GM23338 (cell line): Measurements from ENCODE around the gene CCBE1. TPM values are rescaled to one million over a fixed set of nuclear protein-coding genes. Genes with fewer than 3 reads are reported as not detected.

Experiments used
- ATAC-seq: fragments of 200-7000 bp; cut with Tn5 transposase; 3 replicates; pipeline ENCODE4 v1.9.1; 2020
- DNase-seq: peaks from one replicate; pipeline ENCODE4 v3.0.0-alpha.2; 2015; ENCODE audit warnings: low spot score
- H2AFZ ChIP-seq: fragments of 200-600 bp; sonication (generic); 2 replicates; pipeline ENCODE4 v1.8.0; 2016; ENCODE audit warnings: antibody characterized with exemption, mild to moderate bottlenecking, moderate library complexity
- H3F3A ChIP-seq: fragments of 200-600 bp; sonication (generic); replicated peaks from 2 replicates; pipeline ENCODE4 v1.8.0; 2017; ENCODE audit warnings: antibody characterized with exemption, mixed run types, low read depth
- H3K27ac ChIP-seq: fragments of 200-600 bp; sonication (generic); 2 replicates; pipeline ENCODE4 v1.6.1; 2016; ENCODE audit warnings: low read depth
- H3K27me3 ChIP-seq: fragments of 200-600 bp; sonication (generic); 2 replicates; pipeline ENCODE4 v1.8.0; 2016; ENCODE audit warnings: mild to moderate bottlenecking, mixed run types, moderate library complexity; ENCODE audit not compliant: insufficient read depth
- H3K36me3 ChIP-seq: fragments of 200-600 bp; sonication (generic); 2 replicates; pipeline ENCODE4 v1.8.0; 2016; ENCODE audit warnings: mild to moderate bottlenecking; ENCODE audit not compliant: insufficient read depth
- H3K4me1 ChIP-seq: fragments of 200-600 bp; sonication (generic); 2 replicates; pipeline ENCODE4 v1.8.0; 2016; ENCODE audit warnings: mild to moderate bottlenecking, moderate library complexity; ENCODE audit not compliant: insufficient read depth
- H3K4me2 ChIP-seq: fragments of 200-600 bp; sonication (generic); 2 replicates; pipeline ENCODE4 v1.7.1; 2017; ENCODE audit warnings: mixed run types
- H3K4me3 ChIP-seq: fragments of 200-600 bp; sonication (generic); 2 replicates; pipeline ENCODE4 v1.6.1; 2016; ENCODE audit warnings: mixed run types
- H3K79me2 ChIP-seq: fragments of 200-600 bp; sonication (generic); replicated peaks from 2 replicates; pipeline ENCODE4 v1.8.0; 2017; ENCODE audit warnings: mild to moderate bottlenecking; ENCODE audit not compliant: insufficient read depth
- H3K9me2 ChIP-seq: fragments of 200-600 bp; sonication (generic); 2 replicates; pipeline ENCODE4 v1.8.0; 2017; ENCODE audit not compliant: insufficient read depth
- H4K20me1 ChIP-seq: fragments of 200-600 bp; sonication (generic); replicated peaks from 2 replicates; pipeline ENCODE4 v1.8.0; 2017; ENCODE audit warnings: mild to moderate bottlenecking; ENCODE audit not compliant: insufficient read depth
- H3K27ac Mint-ChIP-seq: 2 replicates; pipeline ENCODE4 v1.8.0; 2020; ENCODE audit warnings: inconsistent platforms, mild to moderate bottlenecking, moderate library complexity, mixed read lengths
- H3K27me3 Mint-ChIP-seq: 3 replicates; pipeline ENCODE4 v1.8.0; 2022; ENCODE audit warnings: low read depth, mild to moderate bottlenecking, moderate library complexity, mixed read lengths, inconsistent platforms; ENCODE audit not compliant: insufficient read depth, poor library complexity
- H3K36me3 Mint-ChIP-seq: 3 replicates; pipeline ENCODE4 v1.8.0; 2021; ENCODE audit warnings: low read depth, mild to moderate bottlenecking, inconsistent platforms, moderate library complexity, mixed read lengths
- H3K4me1 Mint-ChIP-seq: 3 replicates; pipeline ENCODE4 v1.8.0; 2020; ENCODE audit warnings: mild to moderate bottlenecking, inconsistent platforms, mixed read lengths
- H3K4me3 Mint-ChIP-seq: 3 replicates; pipeline ENCODE4 v1.8.0; 2021; ENCODE audit warnings: moderate library complexity, mild to moderate bottlenecking, inconsistent platforms, mixed read lengths
- H3K9me3 Mint-ChIP-seq: 3 replicates; pipeline ENCODE4 v1.8.0; 2020; ENCODE audit warnings: moderate library complexity, mild to moderate bottlenecking, inconsistent platforms, mixed read lengths
- CREB1 ChIP-seq: fragments of 250-450 bp; sonication (Bioruptor Pico); IDR thresholded peaks from 2 replicates; pipeline ENCODE4 v1.5.0; 2020; ENCODE audit warnings: low read depth, mild to moderate bottlenecking, moderate library complexity
- EZH2phosphoT487 ChIP-seq: fragments of 200-600 bp; sonication (generic); IDR thresholded peaks from one replicate; pipeline ENCODE4 v1.8.1; 2018; ENCODE audit warnings: antibody characterized with exemption; ENCODE audit not compliant: unreplicated experiment
- JUNB ChIP-seq: IDR thresholded peaks from one replicate; pipeline ENCODE4 v1.6.1; 2016; ENCODE audit warnings: antibody characterized with exemption; ENCODE audit not compliant: unreplicated experiment
- NANOG ChIP-seq: IDR thresholded peaks from 2 replicates; pipeline ENCODE4 v1.6.1; 2016; ENCODE audit warnings: antibody characterized with exemption, borderline replicate concordance
- POLR2AphosphoS5 ChIP-seq: IDR thresholded peaks from 2 replicates; pipeline ENCODE4 v1.6.1; 2016; ENCODE audit warnings: antibody characterized with exemption, low read depth
- REST ChIP-seq: IDR thresholded peaks from one replicate; pipeline ENCODE4 v1.6.1; 2018; ENCODE audit warnings: antibody characterized with exemption; ENCODE audit not compliant: unreplicated experiment
- ZNF462 ChIP-seq: fragments of 250-450 bp; sonication (Bioruptor Pico); IDR thresholded peaks from 2 replicates; pipeline ENCODE4 v1.5.0; 2020; ENCODE audit warnings: mild to moderate bottlenecking, moderate library complexity
- polyA plus RNA-seq: library from polyadenylated mRNA; unstranded; fragments of >200 nt; fragmentation: Nextera tagmentation; extraction: Ambion mirVana; gene quantifications from 2 replicates; pipeline ENCODE4 v1.2.1, GENCODE V29; 2016
- total RNA-seq: library from RNA; depleted of rRNA; stranded (reverse); fragments of >200 nt; shearing (Covaris generic); gene quantifications from 2 replicates; pipeline ENCODE4 v1.2.3, GENCODE V29; 2014

Gene CCBE1
- total and polyA plus RNA-seq, 2 experiments from 2014 or later = 2.1 to 2.6 TPM

GRCh38 chr18:59467497-59467896, 229.7 kb downstream of the CCBE1 start:
- H3K9me2 ChIP-seq = no peaks in the 10 kb centered on the region; the same call in 1 of the 2 replicates
- Mint-ChIP-seq H3K9me3 (no peaks in the 10 kb centered on the region), H3K4me3 (no peak overlapping the region), H3K36me3 (no peaks in the 10 kb centered on the region), H3K27me3 (no peaks in the 10 kb centered on the region), H3K27ac (no peak overlapping the region), H3K4me1 (peaks cover 2% of the 10 kb centered on the region; the same call in 1 of the 3 replicates)
- no peaks in the 10 kb centered on the region for H3K79me2 ChIP-seq
- no peak overlapping the region for H2AFZ ChIP-seq
- no peak overlapping the region for H3K27ac ChIP-seq
- TF ChIP-seq ZNF462 (CRISPR knock-in tag) = no peak
- no peak overlapping the region for H3K4me3 ChIP-seq
- H3K4me1 ChIP-seq = no peaks in the 10 kb centered on the region
- no peaks in the 10 kb centered on the region for H3K27me3 ChIP-seq
- DNase-seq = no peak
- no peaks in the 10 kb centered on the region for H3K36me3 ChIP-seq
- H4K20me1 ChIP-seq = no peaks in the 10 kb centered on the region
- no peak for ATAC-seq
- H3K4me2 ChIP-seq = no peak overlapping the region
- H3F3A ChIP-seq = no peaks in the 10 kb centered on the region

- no peaks in the 10 kb centered on the region for H3K9me3 Mint-ChIP-seq
- TF ChIP-seq EZH2phosphoT487 (no peak), NANOG (no peak), CREB1 (CRISPR knock-in tag) (no peak), REST (no peak), JUNB (no peak), POLR2AphosphoS5 (no peak)
Observed at GRCh38 chr18:59466980-59467379, 230.2 kb downstream of the CCBE1 start.

More at GRCh38 chr18:59466980-59467379, 230.2 kb downstream of the CCBE1 start:
- no peak overlapping the region for H3K27ac ChIP-seq
- no peak for DNase-seq
- no peaks in the 10 kb centered on the region for H3F3A ChIP-seq
- no peaks in the 10 kb centered on the region for H3K36me3 Mint-ChIP-seq
- no peak overlapping the region for H3K4me2 ChIP-seq
- H3K27me3 Mint-ChIP-seq = no peaks in the 10 kb centered on the region
- no peaks in the 10 kb centered on the region for H3K27me3 ChIP-seq
- H3K36me3 ChIP-seq = no peaks in the 10 kb centered on the region
- no peaks in the 10 kb centered on the region for H3K4me1 ChIP-seq
- H3K4me1 Mint-ChIP-seq = peaks cover 2% of the 10 kb centered on the region; the same call in 1 of the 3 replicates
- no peak overlapping the region for H3K4me3 ChIP-seq
- ATAC-seq = no peak
- H3K4me3 Mint-ChIP-seq = no peak overlapping the region
- H4K20me1 ChIP-seq = no peaks in the 10 kb centered on the region
- H2AFZ ChIP-seq = no peak overlapping the region
- no peak overlapping the region for H3K27ac Mint-ChIP-seq
- H3K79me2 ChIP-seq = no peaks in the 10 kb centered on the region
- H3K9me2 ChIP-seq = no peaks in the 10 kb centered on the region; the same call in 1 of the 2 replicates
